SK-N-SH (cell line): ENCODE data around the gene FALEC. TPM values are rescaled to one million over a fixed set of nuclear protein-coding genes. Genes with fewer than 3 reads are reported as not detected.

ENCODE experiments used
- CTCF ChIA-PET: fragments of 300-600, 350-600 bp; formaldehyde crosslinking; extraction: SDS; loops from one replicate; lab custom pipeline; 2021; lab: Yijun Ruan, JAX
- POLR2A ChIA-PET: fragments of 350-600 bp; sonication (Branson Sonifier 250); formaldehyde crosslinking; extraction: SDS; loops from one replicate; lab custom pipeline; 2020; ENCODE audit warnings: antibody characterized with exemption, inconsistent platforms; lab: Yijun Ruan, JAX
- DNase-seq: peaks from one replicate; pipeline ENCODE4 v3.0.0; 2012
- H2AFZ ChIP-seq: fragments of 200-600 bp; sonication (generic); 2 replicates; pipeline ENCODE4 v1.8.1; 2016; ENCODE audit warnings: antibody characterized with exemption, mild to moderate bottlenecking, low read depth
- H3F3A ChIP-seq: fragments of 200-600 bp; sonication (generic); replicated peaks from 2 replicates; pipeline ENCODE3; 2016; ENCODE audit warnings: antibody characterized with exemption, mild to moderate bottlenecking; ENCODE audit not compliant: insufficient read depth
- H3K27ac ChIP-seq, 2 experiments: fragments of 200-500 bp in 1 of 2; fragments of 200-600 bp in 1 of 2; sonication (Bioruptor generic) in 1 of 2; sonication (generic), shearing (Covaris generic) in 1 of 2; 2 replicates each; pipeline versions ENCODE4 v1.5.1 to v1.6.1; 2014 to 2016; ENCODE audit warnings: low read depth in 2 of 2, inconsistent platforms in 1 of 2, low read length in 1 of 2, mild to moderate bottlenecking in 1 of 2, mixed read lengths in 1 of 2
- H3K27me3 ChIP-seq: fragments of 200-600 bp; sonication (generic), shearing (Covaris generic); 2 replicates; pipeline ENCODE4 v1.6.1; 2016; ENCODE audit warnings: mixed run types; ENCODE audit not compliant: insufficient read depth
- H3K36me3 ChIP-seq, 2 experiments: fragments of 200-500 bp in 1 of 2; fragments of 200-600 bp in 1 of 2; sonication (Bioruptor generic) in 1 of 2; sonication (generic) in 1 of 2; replicated peaks in 1 of 2; 2 replicates each; pipeline versions ENCODE3 to v1.5.1; 2014 to 2016; ENCODE audit warnings: low read length in 1 of 2, mild to moderate bottlenecking in 1 of 2; ENCODE audit not compliant: insufficient read depth in 2 of 2, control insufficient read depth in 1 of 2
- H3K4me1 ChIP-seq, 2 experiments: fragments of 200-500 bp in 1 of 2; fragments of 200-600 bp in 1 of 2; sonication (Bioruptor generic) in 1 of 2; sonication (generic), shearing (Covaris generic) in 1 of 2; 2 replicates each; pipeline versions ENCODE4 v1.5.1 to v1.6.1; 2014 to 2016; ENCODE audit warnings: low read depth in 1 of 2, low read length in 1 of 2, mixed run types in 1 of 2; ENCODE audit not compliant: insufficient read depth in 2 of 2, control insufficient read depth in 1 of 2
- H3K4me2 ChIP-seq: fragments of 200-600 bp; sonication (generic), shearing (Covaris generic); 2 replicates; pipeline ENCODE4 v1.6.1; 2017; ENCODE audit warnings: mixed run types
- H3K4me3 ChIP-seq, 2 experiments: fragments of 200-500 bp in 1 of 2; fragments of 200-600 bp in 1 of 2; sonication (Bioruptor generic) in 1 of 2; sonication (generic), shearing (Covaris generic) in 1 of 2; 2 replicates each; pipeline versions ENCODE4 v1.5.1 to v1.8.1; 2014 to 2016; ENCODE audit warnings: low read depth in 2 of 2, inconsistent platforms in 1 of 2, low read length in 1 of 2, mild to moderate bottlenecking in 1 of 2, mixed read lengths in 1 of 2, moderate library complexity in 1 of 2
- H3K79me2 ChIP-seq: fragments of 200-600 bp; sonication (generic); 2 replicates; pipeline ENCODE4 v1.8.1; 2017; ENCODE audit warnings: mild to moderate bottlenecking; ENCODE audit not compliant: insufficient read depth
- H3K9ac ChIP-seq: fragments of 200-600 bp; sonication (generic); 2 replicates; pipeline ENCODE4 v1.6.1; 2017; ENCODE audit warnings: mixed run types
- H3K9me2 ChIP-seq: fragments of 200-600 bp; sonication (generic); 2 replicates; pipeline ENCODE4 v1.6.1; 2017; ENCODE audit warnings: mixed run types
- H3K9me3 ChIP-seq: fragments of 200-600 bp; sonication (generic); 2 replicates; pipeline ENCODE4 v1.6.1; 2017; ENCODE audit warnings: mixed run types, mild to moderate bottlenecking, moderate library complexity
- H4K20me1 ChIP-seq: fragments of 200-600 bp; sonication (generic); 2 replicates; pipeline ENCODE4 v1.6.1; 2017; ENCODE audit warnings: mild to moderate bottlenecking, mixed run types; ENCODE audit not compliant: insufficient read depth
- CTCF ChIP-seq: fragments of 200-600 bp; sonication (generic); IDR thresholded peaks from 2 replicates; pipeline ENCODE4 v1.6.1; 2017; ENCODE audit warnings: antibody characterized with exemption, mild to moderate bottlenecking, moderate library complexity
- ELF1 ChIP-seq: IDR thresholded peaks from 2 replicates; pipeline ENCODE4 v1.4.0; 2012
- GABPA ChIP-seq: IDR thresholded peaks from 2 replicates; pipeline ENCODE4 v1.4.0; 2012; ENCODE audit warnings: low read depth, mild to moderate bottlenecking
- GATA2 ChIP-seq: sonication (generic); formaldehyde crosslinking; IDR thresholded peaks from 2 replicates; pipeline ENCODE4 v1.5.0; 2020; ENCODE audit warnings: mild to moderate bottlenecking, missing genetic modification reagents
- IRF3 ChIP-seq: fragments of 150-350 bp; IDR thresholded peaks from 2 replicates; pipeline ENCODE4 v1.6.1; 2016; ENCODE audit warnings: mild to moderate bottlenecking, low read depth, low read length
- JUND ChIP-seq: IDR thresholded peaks from 2 replicates; pipeline ENCODE4 v1.4.0; 2012
- NFIC ChIP-seq: IDR thresholded peaks from 2 replicates; pipeline ENCODE4 v1.4.0; 2012; ENCODE audit warnings: borderline replicate concordance
- NRF1 ChIP-seq: IDR thresholded peaks from 2 replicates; pipeline ENCODE4 v1.6.1; 2012; ENCODE audit warnings: low read depth, mild to moderate bottlenecking, low read length
- POLR2AphosphoS5 ChIP-seq: IDR thresholded peaks from 2 replicates; pipeline ENCODE4 v1.6.1; 2012; ENCODE audit warnings: low read depth, low read length
- RAD21 ChIP-seq: IDR thresholded peaks from 2 replicates; pipeline ENCODE4 v1.6.1; 2012; ENCODE audit warnings: mild to moderate bottlenecking, low read length
- RFX5 ChIP-seq: IDR thresholded peaks from 2 replicates; pipeline ENCODE4 v1.6.1; 2012; ENCODE audit warnings: mild to moderate bottlenecking, improper control_type of control experiment, low read length
- RXRA ChIP-seq: IDR thresholded peaks from 2 replicates; pipeline ENCODE4 v1.4.0; 2012; ENCODE audit warnings: low read depth, mild to moderate bottlenecking, borderline replicate concordance
- TAF1 ChIP-seq: IDR thresholded peaks from 2 replicates; pipeline ENCODE4 v1.6.1; 2012; ENCODE audit warnings: low read depth, mild to moderate bottlenecking, low read length, moderate library complexity, borderline replicate concordance
- TCF12 ChIP-seq: IDR thresholded peaks from 2 replicates; pipeline ENCODE4 v1.4.0; 2012
- TEAD4 ChIP-seq: IDR thresholded peaks from 2 replicates; pipeline ENCODE4 v1.4.0; 2012; ENCODE audit warnings: mild to moderate bottlenecking, borderline replicate concordance; ENCODE audit not compliant: insufficient read depth
- YY1 ChIP-seq: IDR thresholded peaks from 2 replicates; pipeline ENCODE4 v1.4.0; 2012; ENCODE audit warnings: low read depth, mild to moderate bottlenecking
- ZBTB33 ChIP-seq: IDR thresholded peaks from 2 replicates; pipeline ENCODE4 v1.4.0; 2012; ENCODE audit warnings: low read depth, borderline replicate concordance
- WGBS: methylation state at CpG from one replicate; pipeline ENCODE4 v1.1.6; 2017; ENCODE audit warnings: low lambda C conversion rate; 5-methylcytosine and 5-hydroxymethylcytosine counted together
- polyA plus RNA-seq, 3 experiments: library from polyadenylated mRNA; depleted of rRNA; stranded (reverse); fragments of >200 nt; gene quantifications; 2 replicates each; pipeline ENCODE4 v1.2.3, GENCODE V29; 2012
- TF ChIP-seq, protein P1 (sequence below): IDR thresholded peaks from 2 replicates; pipeline ENCODE4 v1.6.1; 2012; ENCODE audit warnings: mild to moderate bottlenecking, low read depth, low read length, moderate library complexity

The FALEC gene
- polyA plus RNA-seq, 1 of the 3 experiments (the other 2 are of a cell fraction), result 0.72 TPM

- no peak for TF ChIP-seq GABPA
- TF ChIP-seq RXRA, result no peak
- peak; percentile 84 for TF ChIP-seq CTCF
- peak; percentile 23; the same call in 1 of the 2 replicates for TF ChIP-seq TAF1
- TF ChIP-seq YY1, result no peak
Observed at GRCh38 chr1:150560576-150561253, 45.2 kb downstream of the FALEC start (continued).

DNA sequence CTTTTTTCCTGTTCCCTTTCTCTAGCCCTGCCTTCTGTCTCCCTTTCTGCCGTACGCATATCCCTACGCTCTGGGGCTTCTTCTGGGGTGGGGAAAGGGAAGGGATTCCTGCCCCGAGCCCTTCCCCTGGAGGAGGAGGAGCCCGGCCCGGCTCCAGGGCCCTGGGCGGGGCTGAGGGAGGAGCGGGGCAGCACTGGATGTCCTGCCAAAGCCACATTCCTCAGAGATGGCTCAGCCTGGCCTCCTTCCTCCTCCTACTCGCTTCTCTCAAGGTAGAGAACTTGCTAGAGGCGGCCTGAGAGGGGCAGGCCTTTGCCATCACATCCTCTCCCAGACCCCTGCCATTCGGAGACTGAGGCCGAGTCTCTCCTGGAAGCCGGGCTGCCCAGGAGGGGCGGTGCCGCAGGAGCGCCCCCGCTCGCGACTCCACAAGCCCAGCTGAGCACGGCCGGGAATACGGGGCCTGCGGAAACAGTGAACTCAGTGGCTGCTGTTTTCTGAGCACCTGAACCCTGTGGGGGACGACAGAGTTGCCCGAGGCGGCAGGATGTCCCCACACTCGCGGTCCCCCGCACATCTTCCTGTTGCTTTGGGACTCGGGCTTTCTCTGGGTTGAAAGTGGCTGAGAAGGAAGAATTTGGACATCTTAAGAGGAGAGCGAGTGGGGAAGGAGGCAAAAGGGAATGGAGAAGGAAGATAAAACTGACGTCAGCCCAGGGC is 45.9 kb downstream of the FALEC start:
- Histone ChIP-seq H3K4me2 (peak overlapping the region; percentile 81), H3K36me3 (no peaks in the 10 kb centered on the region), H2AFZ (peak overlapping the region; percentile 44; the same call in 1 of the 2 replicates), H3F3A (peaks cover 43% of the 10 kb centered on the region), H3K27me3 (no peaks in the 10 kb centered on the region), H3K9me3 (no peaks in the 10 kb centered on the region), H3K4me1 (peaks cover 33 to 39% of the 10 kb centered on the region in 2 experiments), H4K20me1 (peaks cover 6% of the 10 kb centered on the region; the same call in 1 of the 2 replicates), H3K9ac (peak overlapping the region; percentile 89), H3K27ac (peak overlapping the region; percentile 99 to 100), H3K9me2 (no peaks in the 10 kb centered on the region), H3K4me3 (peak overlapping the region; percentile 56 to 69), H3K79me2 (peaks cover 73% of the 10 kb centered on the region)
- under 1% methylated on average over 20 of the region's 32 CpGs for WGBS
- DNase-seq, result peak; percentile 91
- POLR2A ChIA-PET, result interaction anchor here (0.6 to 8.9 kb wide), 8 partner anchors 9 to 90 kb away, joined by 3 to 149 read pairs (median 4); partner anchors contain the start of genes ADAMTSL4, ENSA and MCL1
- CTCF ChIA-PET, result interaction anchor here (0.5 to 6.2 kb wide), 45 partner anchors 12 to 599 kb away, joined by 3 to 142 read pairs (median 4); partner anchors contain the start of genes ADAMTSL4, CTSK, ENSA and FALEC
- TF ChIP-seq CTCF (peak; percentile 32; the same call in 1 of the 2 replicates), YY1 (no peak), ELF1 (peak; percentile 4; the same call in 1 of the 2 replicates), ZBTB33 (no peak), POLR2AphosphoS5 (peak; percentile 89), JUND (peak; percentile 68; the same call in 1 of the 2 replicates), TCF12 (no peak), NFIC (peak; percentile 89), RAD21 (peak; percentile 17), TEAD4 (peak; percentile 88), NRF1 (no peak), IRF3 (no peak), GATA2 (no peak), RFX5 (no peak)
- TF ChIP-seq, protein P1, sequence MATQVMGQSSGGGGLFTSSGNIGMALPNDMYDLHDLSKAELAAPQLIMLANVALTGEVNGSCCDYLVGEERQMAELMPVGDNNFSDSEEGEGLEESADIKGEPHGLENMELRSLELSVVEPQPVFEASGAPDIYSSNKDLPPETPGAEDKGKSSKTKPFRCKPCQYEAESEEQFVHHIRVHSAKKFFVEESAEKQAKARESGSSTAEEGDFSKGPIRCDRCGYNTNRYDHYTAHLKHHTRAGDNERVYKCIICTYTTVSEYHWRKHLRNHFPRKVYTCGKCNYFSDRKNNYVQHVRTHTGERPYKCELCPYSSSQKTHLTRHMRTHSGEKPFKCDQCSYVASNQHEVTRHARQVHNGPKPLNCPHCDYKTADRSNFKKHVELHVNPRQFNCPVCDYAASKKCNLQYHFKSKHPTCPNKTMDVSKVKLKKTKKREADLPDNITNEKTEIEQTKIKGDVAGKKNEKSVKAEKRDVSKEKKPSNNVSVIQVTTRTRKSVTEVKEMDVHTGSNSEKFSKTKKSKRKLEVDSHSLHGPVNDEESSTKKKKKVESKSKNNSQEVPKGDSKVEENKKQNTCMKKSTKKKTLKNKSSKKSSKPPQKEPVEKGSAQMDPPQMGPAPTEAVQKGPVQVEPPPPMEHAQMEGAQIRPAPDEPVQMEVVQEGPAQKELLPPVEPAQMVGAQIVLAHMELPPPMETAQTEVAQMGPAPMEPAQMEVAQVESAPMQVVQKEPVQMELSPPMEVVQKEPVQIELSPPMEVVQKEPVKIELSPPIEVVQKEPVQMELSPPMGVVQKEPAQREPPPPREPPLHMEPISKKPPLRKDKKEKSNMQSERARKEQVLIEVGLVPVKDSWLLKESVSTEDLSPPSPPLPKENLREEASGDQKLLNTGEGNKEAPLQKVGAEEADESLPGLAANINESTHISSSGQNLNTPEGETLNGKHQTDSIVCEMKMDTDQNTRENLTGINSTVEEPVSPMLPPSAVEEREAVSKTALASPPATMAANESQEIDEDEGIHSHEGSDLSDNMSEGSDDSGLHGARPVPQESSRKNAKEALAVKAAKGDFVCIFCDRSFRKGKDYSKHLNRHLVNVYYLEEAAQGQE, result no peak
